Ovary (tissue), 9 donors: ENCODE measurements around the gene UBE2I. TPM values are rescaled to one million over a fixed set of nuclear protein-coding genes. Genes with fewer than 3 reads are reported as not detected.

ENCODE experiments used
- DNase-seq, 5 donors: peaks; one replicate each; pipeline ENCODE4 v3.0.0-alpha.2; 2019 to 2020
- H3K27ac ChIP-seq, 2 donors: fragments of 200-600 bp; one replicate each; pipeline versions ENCODE4 v1.5.1 to v1.8.0; 2019 to 2022
- H3K27me3 ChIP-seq: fragments of 200-600 bp; one replicate; pipeline ENCODE4 v1.8.0; 2022
- H3K36me3 ChIP-seq: fragments of 200-600 bp; sonication (generic); one replicate; pipeline ENCODE4 v1.5.1; 2019
- H3K4me1 ChIP-seq: one replicate; pipeline ENCODE4 v1.8.1; 2013; ENCODE audit warnings: mild to moderate bottlenecking, moderate library complexity; ENCODE audit not compliant: insufficient read depth
- H3K4me3 ChIP-seq: fragments of 200-600 bp; sonication (generic); one replicate; pipeline ENCODE4 v1.5.1; 2017
- H3K9me3 ChIP-seq, 2 donors: fragments of 200-600 bp in 1 of 2; sonication (generic) in 1 of 2; one replicate each; pipeline versions ENCODE4 v1.5.1 to v1.8.1; 2013 to 2019; ENCODE audit warnings: mild to moderate bottlenecking in 1 of 2, moderate library complexity in 1 of 2
- EP300 ChIP-seq: sonication (generic); formaldehyde crosslinking; IDR thresholded peaks from one replicate; pipeline ENCODE4 v1.6.1; 2017; ENCODE audit warnings: antibody characterized with exemption
- POLR2A ChIP-seq: fragments of 450-650 bp; IDR thresholded peaks from one replicate; pipeline ENCODE4 v1.6.1; 2017; ENCODE audit warnings: antibody characterized with exemption, mild to moderate bottlenecking, moderate library complexity
- WGBS, 3 donors: extraction: QIAGEN DNeasy Blood & Tissue Kit in 1 of 3; methylation state at CpG; one replicate each; pipeline versions ENCODE4 v1.1.5 to v1.1.7; 2013 to 2017; 5-methylcytosine and 5-hydroxymethylcytosine counted together
- intact Hi-C, 4 donors: fragments of 100-400 bp; cut with DNase I; formaldehyde crosslinking; loops; one replicate each; pipeline versions ENCODE4 v1.11.0 to v1.15.1; 2022 to 2023
- polyA plus RNA-seq, 2 donors: library from polyadenylated mRNA; stranded (reverse); fragments of 200-250 nt in 1 of 2; fragments of 350-450 nt in 1 of 2; fragmentation: Illumina TruSeq in 1 of 2; extraction: RNeasy Lipid Tissue Mini Kit (QIAGEN cat#74804) in 1 of 2; gene quantifications; one replicate each; pipeline ENCODE4 v1.2.3, GENCODE V29; 2013 to 2014
- total RNA-seq, 7 donors: library from RNA; depleted of rRNA in 2 of 7; stranded (reverse); fragments of >200 nt in 2 of 7; fragmentation: NEBNext Ultra II Directional in 3 of 7; extraction: Animal tissue kit (Norgen Biotek cat#: 25700) in 3 of 7; gene quantifications; one replicate each; pipeline versions ENCODE4 v1.1.0 to v1.2.4, GENCODE V29; 2016 to 2023
- TF ChIP-seq, protein P1 (sequence below), 3 donors: fragments of 450-650 bp in 2 of 3; fragments of 200-600 bp in 1 of 3; IDR thresholded peaks; one replicate each; pipeline versions ENCODE4 v1.5.1 to v1.8.0; 2016 to 2022; ENCODE audit warnings: antibody characterized with exemption in 3 of 3, mild to moderate bottlenecking in 1 of 3
- donor health status: DM: no; HTN: no; CAD: no; lungs with moderate emphysema.
- donor health status: DM: no; HTN: no; CAD: no.
- donor health status: Bipolar disorder and iron deficiency.
- donor health status: DM: yes; HTN: yes; CAD: no.
- donor health status: DM: no; HTN: no; CAD: no.
- donor health status: DM: yes; HTN: yes; CAD: no.

UBE2I gene
- total and polyA plus RNA-seq, 9 donors = 63.9 to 258 (median 145) TPM

GRCh38 chr16:1261131-1261892 lies 48.1 kb upstream of the UBE2I start:
- Histone ChIP-seq H3K36me3 (no peaks in the 10 kb centered on the region), H3K4me1 (no peaks in the 10 kb centered on the region), H3K27me3 (no peaks in the 10 kb centered on the region), H3K4me3 (no peak overlapping the region), H3K9me3 (no peaks in the 10 kb centered on the region), H3K27ac (no peak overlapping the region)
- intact Hi-C loops = no loop called here
- WGBS, 3 donors = 5 to 12% (median 10%) methylated on average over 31 to 47 of the region's 47 CpGs
- DNase-seq = no peak
- TF ChIP-seq EP300 = no peak

- no peak for DNase-seq
- no peaks in the 10 kb centered on the region for H3K36me3 ChIP-seq
- intact Hi-C loops = no loop called here
Measured at GRCh38 chr16:1262210-1262845, 47.1 kb upstream of the UBE2I start.

GRCh38 chr16:1262846-1263221 lies 46.6 kb upstream of the UBE2I start:
- no peak overlapping the region for H3K4me3 ChIP-seq
- H3K9me3 ChIP-seq = no peaks in the 10 kb centered on the region
- no peaks in the 10 kb centered on the region for H3K27me3 ChIP-seq
- WGBS, 3 donors = 72 to 84% (median 79%) methylated on average over 5 to 9 of the region's 9 CpGs
- DNase-seq = no peak
- intact Hi-C loops = no loop called here
- no peaks in the 10 kb centered on the region for H3K4me1 ChIP-seq
- TF ChIP-seq, protein P1, sequence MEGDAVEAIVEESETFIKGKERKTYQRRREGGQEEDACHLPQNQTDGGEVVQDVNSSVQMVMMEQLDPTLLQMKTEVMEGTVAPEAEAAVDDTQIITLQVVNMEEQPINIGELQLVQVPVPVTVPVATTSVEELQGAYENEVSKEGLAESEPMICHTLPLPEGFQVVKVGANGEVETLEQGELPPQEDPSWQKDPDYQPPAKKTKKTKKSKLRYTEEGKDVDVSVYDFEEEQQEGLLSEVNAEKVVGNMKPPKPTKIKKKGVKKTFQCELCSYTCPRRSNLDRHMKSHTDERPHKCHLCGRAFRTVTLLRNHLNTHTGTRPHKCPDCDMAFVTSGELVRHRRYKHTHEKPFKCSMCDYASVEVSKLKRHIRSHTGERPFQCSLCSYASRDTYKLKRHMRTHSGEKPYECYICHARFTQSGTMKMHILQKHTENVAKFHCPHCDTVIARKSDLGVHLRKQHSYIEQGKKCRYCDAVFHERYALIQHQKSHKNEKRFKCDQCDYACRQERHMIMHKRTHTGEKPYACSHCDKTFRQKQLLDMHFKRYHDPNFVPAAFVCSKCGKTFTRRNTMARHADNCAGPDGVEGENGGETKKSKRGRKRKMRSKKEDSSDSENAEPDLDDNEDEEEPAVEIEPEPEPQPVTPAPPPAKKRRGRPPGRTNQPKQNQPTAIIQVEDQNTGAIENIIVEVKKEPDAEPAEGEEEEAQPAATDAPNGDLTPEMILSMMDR (IDR thresholded peaks at IDR 0.05) = no peak
- TF ChIP-seq POLR2A (no peak), EP300 (no peak)
- no peaks in the 10 kb centered on the region for H3K36me3 ChIP-seq
- H3K27ac ChIP-seq = no peak overlapping the region

More at GRCh38 chr16:1262210-1262845, 47.1 kb upstream of the UBE2I start:
- TF ChIP-seq, protein P1 (IDR thresholded peaks at IDR 0.05) = no peak
- no peak for TF ChIP-seq EP300
- TF ChIP-seq POLR2A = no peak
- Histone ChIP-seq H3K4me1 (no peaks in the 10 kb centered on the region), H3K4me3 (no peak overlapping the region), H3K9me3 (no peaks in the 10 kb centered on the region), H3K27me3 (no peaks in the 10 kb centered on the region), H3K27ac (no peak overlapping the region)
- WGBS, 3 donors = 68 to 75% (median 72%) methylated on average over 32 of the region's 32 CpGs

GRCh38 chr16:1263591-1264344 lies 45.7 kb upstream of the UBE2I start:
- intact Hi-C loops = no loop called here
- Histone ChIP-seq H3K4me3 (no peak overlapping the region), H3K9me3 (no peaks in the 10 kb centered on the region), H3K36me3 (no peaks in the 10 kb centered on the region), H3K27me3 (no peaks in the 10 kb centered on the region), H3K4me1 (no peaks in the 10 kb centered on the region), H3K27ac (no peak overlapping the region)
- no peak for TF ChIP-seq POLR2A
- TF ChIP-seq EP300 = no peak
- TF ChIP-seq, protein P1 (IDR thresholded peaks at IDR 0.05) = no peak
- DNase-seq = no peak
- WGBS, 3 donors = 45 to 61% (median 55%) methylated on average over 9 to 15 of the region's 15 CpGs
